SK-N-SH treated with all-trans-retinoic acid at 6 μM for 48 hours (cell line): Measurements from ENCODE around the gene EBF3.

Source experiments
- ATAC-seq: fragments of 200-7000 bp; cut with Tn5 transposase; 3 replicates; pipeline ENCODE4 v1.9.1; 2020; ENCODE audit warnings: mild to moderate bottlenecking, moderate library complexity
- ARNTL ChIP-seq: fragments of 450-650 bp; formaldehyde crosslinking; IDR thresholded peaks from 2 replicates; pipeline ENCODE4 v1.5.0; 2020; ENCODE audit warnings: low read depth, mild to moderate bottlenecking, moderate library complexity, borderline replicate concordance
- CSDC2 ChIP-seq: fragments of 250-450 bp; sonication (Bioruptor Pico); IDR thresholded peaks from 2 replicates; pipeline ENCODE4 v1.5.0; 2020; ENCODE audit warnings: mild to moderate bottlenecking, moderate library complexity
- ESRRG ChIP-seq: fragments of 250-450 bp; sonication (Bioruptor Pico); IDR thresholded peaks from 2 replicates; pipeline ENCODE4 v1.6.1; 2021; ENCODE audit warnings: mild to moderate bottlenecking
- GLIS3 ChIP-seq: fragments of 250-450 bp; sonication (Bioruptor Pico); IDR thresholded peaks from 2 replicates; pipeline ENCODE4 v1.5.0; 2020; ENCODE audit warnings: mild to moderate bottlenecking, moderate library complexity
- ISL1 ChIP-seq: fragments of 250-450 bp; sonication (Bioruptor Pico); IDR thresholded peaks from 2 replicates; pipeline ENCODE4 v2.1.2; 2022; ENCODE audit warnings: mild to moderate bottlenecking, moderate library complexity
- OSR1 ChIP-seq: fragments of 250-450 bp; sonication (Bioruptor Pico); IDR thresholded peaks from 2 replicates; pipeline ENCODE4 v1.8.0; 2022; ENCODE audit warnings: moderate library complexity, mild to moderate bottlenecking, inconsistent platforms
- PATZ1 ChIP-seq: fragments of 250-450 bp; sonication (Bioruptor Pico); IDR thresholded peaks from 2 replicates; pipeline ENCODE4 v1.8.0; 2020; ENCODE audit warnings: mild to moderate bottlenecking, moderate library complexity, borderline replicate concordance
- RARB ChIP-seq: fragments of 250-450 bp; sonication (Bioruptor Pico); IDR thresholded peaks from 2 replicates; pipeline ENCODE4 v1.8.0; 2021; ENCODE audit warnings: mild to moderate bottlenecking, moderate library complexity
- TCF4 ChIP-seq: fragments of 250-450 bp; sonication (Bioruptor Pico); IDR thresholded peaks from 2 replicates; pipeline ENCODE4 v1.8.0; 2021; ENCODE audit warnings: mild to moderate bottlenecking, moderate library complexity, borderline replicate concordance
- TOX ChIP-seq: fragments of 250-450 bp; sonication (Bioruptor Pico); IDR thresholded peaks from 2 replicates; pipeline ENCODE4 v1.8.0; 2021; ENCODE audit warnings: mild to moderate bottlenecking, moderate library complexity, borderline replicate concordance
- ZC3H10 ChIP-seq: fragments of 250-450 bp; sonication (Bioruptor Pico); IDR thresholded peaks from 2 replicates; pipeline ENCODE4 v1.5.1; 2021; ENCODE audit warnings: mild to moderate bottlenecking, moderate library complexity
- ZFP3 ChIP-seq: fragments of 250-450 bp; sonication (Bioruptor Pico); IDR thresholded peaks from 2 replicates; pipeline ENCODE4 v1.5.0; 2020; ENCODE audit warnings: mild to moderate bottlenecking, moderate library complexity
- ZFP30 ChIP-seq: fragments of 450-650 bp; formaldehyde crosslinking; IDR thresholded peaks from 2 replicates; pipeline ENCODE4 v1.5.0; 2022; ENCODE audit warnings: mild to moderate bottlenecking, moderate library complexity
- ZNF565 ChIP-seq: fragments of 450-650 bp; formaldehyde crosslinking; conservative IDR thresholded peaks from 2 replicates; pipeline ENCODE4 v1.5.0; 2020; ENCODE audit warnings: low read depth, mild to moderate bottlenecking, moderate library complexity
- ZNF70 ChIP-seq: fragments of 450-650 bp; formaldehyde crosslinking; IDR thresholded peaks from 2 replicates; pipeline ENCODE4 v1.5.0; 2020; ENCODE audit warnings: mild to moderate bottlenecking, moderate library complexity
- TF ChIP-seq, protein P1 (sequence below): fragments of 250-450 bp; sonication (Bioruptor Pico); IDR thresholded peaks from 2 replicates; pipeline ENCODE4 v1.5.0; 2020; ENCODE audit warnings: mild to moderate bottlenecking, moderate library complexity
- TF ChIP-seq, protein P2 (sequence below): fragments of 250-450 bp; sonication (Bioruptor Pico); IDR thresholded peaks from 2 replicates; pipeline ENCODE4 v1.5.1; 2021; ENCODE audit warnings: mild to moderate bottlenecking, moderate library complexity

The EBF3 gene

DNA sequence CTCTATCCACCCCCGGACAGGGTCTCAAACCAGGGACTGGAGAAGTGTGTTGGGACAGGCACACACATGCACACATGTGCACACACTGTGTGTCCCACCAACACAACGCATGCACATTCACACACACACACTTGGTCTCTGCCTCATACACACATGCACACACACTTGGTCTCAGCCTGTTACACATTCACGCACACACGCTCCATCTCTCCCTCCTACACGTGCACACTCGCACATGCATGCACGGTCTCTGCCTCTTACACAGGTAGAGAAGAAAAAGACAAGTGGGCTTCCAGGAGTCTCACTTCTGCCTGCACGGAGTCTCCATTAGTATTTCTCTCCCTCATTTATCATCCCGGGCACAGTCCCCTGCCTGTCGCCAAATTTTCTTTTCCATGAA is 171.2 kb downstream of the EBF3 start (continued):
- TF ChIP-seq, protein P1, sequence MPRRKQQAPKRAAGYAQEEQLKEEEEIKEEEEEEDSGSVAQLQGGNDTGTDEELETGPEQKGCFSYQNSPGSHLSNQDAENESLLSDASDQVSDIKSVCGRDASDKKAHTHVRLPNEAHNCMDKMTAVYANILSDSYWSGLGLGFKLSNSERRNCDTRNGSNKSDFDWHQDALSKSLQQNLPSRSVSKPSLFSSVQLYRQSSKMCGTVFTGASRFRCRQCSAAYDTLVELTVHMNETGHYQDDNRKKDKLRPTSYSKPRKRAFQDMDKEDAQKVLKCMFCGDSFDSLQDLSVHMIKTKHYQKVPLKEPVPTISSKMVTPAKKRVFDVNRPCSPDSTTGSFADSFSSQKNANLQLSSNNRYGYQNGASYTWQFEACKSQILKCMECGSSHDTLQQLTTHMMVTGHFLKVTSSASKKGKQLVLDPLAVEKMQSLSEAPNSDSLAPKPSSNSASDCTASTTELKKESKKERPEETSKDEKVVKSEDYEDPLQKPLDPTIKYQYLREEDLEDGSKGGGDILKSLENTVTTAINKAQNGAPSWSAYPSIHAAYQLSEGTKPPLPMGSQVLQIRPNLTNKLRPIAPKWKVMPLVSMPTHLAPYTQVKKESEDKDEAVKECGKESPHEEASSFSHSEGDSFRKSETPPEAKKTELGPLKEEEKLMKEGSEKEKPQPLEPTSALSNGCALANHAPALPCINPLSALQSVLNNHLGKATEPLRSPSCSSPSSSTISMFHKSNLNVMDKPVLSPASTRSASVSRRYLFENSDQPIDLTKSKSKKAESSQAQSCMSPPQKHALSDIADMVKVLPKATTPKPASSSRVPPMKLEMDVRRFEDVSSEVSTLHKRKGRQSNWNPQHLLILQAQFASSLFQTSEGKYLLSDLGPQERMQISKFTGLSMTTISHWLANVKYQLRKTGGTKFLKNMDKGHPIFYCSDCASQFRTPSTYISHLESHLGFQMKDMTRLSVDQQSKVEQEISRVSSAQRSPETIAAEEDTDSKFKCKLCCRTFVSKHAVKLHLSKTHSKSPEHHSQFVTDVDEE (CRISPR knock-in tag) = no peak
- TF ChIP-seq, all 23 proteins: peak for 0

GRCh38 chr10:129792141-129792540 is 171.9 kb downstream of the EBF3 start:
- ATAC-seq = no peak

DNA sequence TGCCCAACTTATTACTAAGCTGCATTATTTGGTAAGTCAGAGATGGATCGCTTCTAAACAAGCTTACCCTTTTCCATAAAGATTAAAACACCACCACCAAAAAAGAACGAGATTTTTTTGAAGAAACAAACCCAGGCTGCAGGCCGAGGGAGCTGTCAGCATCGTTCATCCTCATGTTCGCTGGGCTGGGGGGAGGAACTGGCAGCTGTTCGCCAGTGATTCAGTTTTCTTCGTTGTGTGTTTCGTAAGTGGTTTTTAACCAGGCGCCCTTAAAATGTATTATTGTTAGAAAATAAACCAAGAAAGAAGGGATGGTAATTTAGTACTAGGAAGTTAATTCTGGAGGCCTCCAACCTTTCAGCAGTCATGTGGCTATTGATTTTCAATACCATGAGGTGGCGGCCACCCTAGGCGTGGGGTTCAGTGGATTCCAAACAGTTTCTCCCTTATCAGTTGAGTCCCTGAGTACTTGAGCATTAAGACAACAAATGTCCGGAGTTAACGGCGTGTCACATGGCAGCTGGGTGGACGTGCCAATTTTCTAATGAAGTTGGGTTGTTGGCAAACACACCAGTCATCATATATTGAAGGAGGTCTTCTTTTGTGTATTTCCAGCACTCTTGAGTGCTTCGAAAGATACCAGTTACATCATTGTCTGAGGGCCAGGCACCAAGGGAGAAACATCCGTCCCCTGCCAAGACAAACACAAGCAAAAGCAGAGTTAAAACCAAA is 173.2 kb downstream of the EBF3 start:
- ATAC-seq = no peak
- TF ChIP-seq TCF4 (CRISPR knock-in tag) (no peak), ZFP3 (no peak), ESRRG (CRISPR knock-in tag) (no peak), GLIS3 (no peak), RARB (no peak), TOX (CRISPR knock-in tag) (no peak)
- TF ChIP-seq, protein P1 (CRISPR knock-in tag) = no peak
- TF ChIP-seq, all 23 proteins: peak for 0

More at GRCh38 chr10:129792141-129792540, 171.9 kb downstream of the EBF3 start:
- TF ChIP-seq ZFP30 (no peak), PATZ1 (CRISPR knock-in tag) (no peak), ZC3H10 (CRISPR knock-in tag) (no peak), GLIS3 (no peak), OSR1 (CRISPR knock-in tag) (no peak), ISL1 (no peak), RARB (no peak), ZNF70 (CRISPR knock-in tag) (no peak), ARNTL (CRISPR knock-in tag) (no peak), ZNF565 (CRISPR knock-in tag) (no peak), CSDC2 (CRISPR knock-in tag) (no peak)
- TF ChIP-seq, protein P2, sequence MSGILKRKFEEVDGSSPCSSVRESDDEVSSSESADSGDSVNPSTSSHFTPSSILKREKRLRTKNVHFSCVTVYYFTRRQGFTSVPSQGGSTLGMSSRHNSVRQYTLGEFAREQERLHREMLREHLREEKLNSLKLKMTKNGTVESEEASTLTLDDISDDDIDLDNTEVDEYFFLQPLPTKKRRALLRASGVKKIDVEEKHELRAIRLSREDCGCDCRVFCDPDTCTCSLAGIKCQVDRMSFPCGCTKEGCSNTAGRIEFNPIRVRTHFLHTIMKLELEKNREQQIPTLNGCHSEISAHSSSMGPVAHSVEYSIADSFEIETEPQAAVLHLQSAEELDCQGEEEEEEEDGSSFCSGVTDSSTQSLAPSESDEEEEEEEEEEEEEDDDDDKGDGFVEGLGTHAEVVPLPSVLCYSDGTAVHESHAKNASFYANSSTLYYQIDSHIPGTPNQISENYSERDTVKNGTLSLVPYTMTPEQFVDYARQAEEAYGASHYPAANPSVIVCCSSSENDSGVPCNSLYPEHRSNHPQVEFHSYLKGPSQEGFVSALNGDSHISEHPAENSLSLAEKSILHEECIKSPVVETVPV = no peak
- TF ChIP-seq, protein P1 (CRISPR knock-in tag) = no peak
